ENCODE data around the gene TXNDC17. TPM values are rescaled to one million over a fixed set of nuclear protein-coding genes. Genes with fewer than 3 reads are reported as not detected.

Gene TXNDC17
- total and polyA plus RNA-seq, 2 of the 13 experiments (the other 11 are each of a cell fraction or from before 2014, with no cell fraction given) = 188 to 266 TPM

DNA sequence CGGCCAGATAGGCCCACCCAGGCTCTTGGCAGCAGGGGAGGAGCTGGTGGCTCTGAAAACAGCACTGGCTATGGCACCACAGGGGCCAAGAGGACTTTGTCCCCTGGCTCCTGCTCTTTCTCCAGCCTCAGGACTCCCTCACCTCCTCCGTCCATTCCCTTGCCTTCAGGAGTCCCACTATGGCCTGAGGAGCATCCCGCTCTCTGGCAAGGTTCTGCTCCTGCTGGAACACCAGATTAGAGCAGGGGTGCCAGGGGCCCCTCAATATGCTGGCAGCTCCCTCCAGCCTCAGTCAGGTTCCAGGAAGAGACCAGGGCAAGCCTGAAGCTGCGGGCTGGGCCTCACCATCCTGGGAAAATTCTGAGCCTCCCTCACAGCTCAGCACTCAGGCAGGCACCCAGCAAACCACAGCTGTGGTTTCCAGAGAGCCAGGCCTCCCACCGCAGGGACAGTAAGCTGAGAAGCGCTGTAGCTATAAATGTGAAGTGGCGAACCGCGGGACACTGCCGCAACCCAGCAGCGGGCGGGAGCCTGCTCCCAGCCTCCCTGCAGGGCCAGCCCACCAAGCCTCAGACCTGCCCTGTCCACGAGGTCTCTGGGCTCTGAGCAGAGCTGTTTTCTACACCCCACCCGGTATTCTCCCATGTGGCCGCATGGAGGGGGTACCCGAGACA is 36.4 kb downstream of the TXNDC17 start (continued):
- TF ChIP-seq HDAC1 (CRISPR knock-in tag; IDR thresholded peaks at IDR 0.05) (no peak), RBFOX2 (IDR thresholded peaks at IDR 0.05; ENCODE audit: low read depth, low read length) (no peak; the same call in 1 of the 2 replicates), SATB2 (CRISPR knock-in tag; IDR thresholded peaks at IDR 0.05) (no peak), ZNF792 (CRISPR knock-in tag; IDR thresholded peaks at IDR 0.05) (0 out of 2 replicates have a peak, but pooled peaks have one; percentile 57), RXRA (CRISPR knock-in tag; IDR thresholded peaks at IDR 0.05) (peak; percentile 28; the same call in 1 of the 2 replicates), SOX5 (CRISPR knock-in tag; IDR thresholded peaks at IDR 0.05; ENCODE audit: borderline replicate concordance) (0 out of 2 replicates have a peak, but pooled peaks have one; percentile 10), ZNF251 (CRISPR knock-in tag; IDR thresholded peaks at IDR 0.05) (no peak), ZBTB7B (CRISPR knock-in tag; IDR thresholded peaks at IDR 0.05) (peak; percentile 55; the same call in 1 of the 2 replicates), FOXC1 (CRISPR knock-in tag; IDR thresholded peaks at IDR 0.05; ENCODE audit: borderline replicate concordance) (no peak), SIX4 (CRISPR knock-in tag; IDR thresholded peaks at IDR 0.05) (0 out of 2 replicates have a peak, but pooled peaks have one; percentile 25)
- TF ChIP-seq, protein P1, sequence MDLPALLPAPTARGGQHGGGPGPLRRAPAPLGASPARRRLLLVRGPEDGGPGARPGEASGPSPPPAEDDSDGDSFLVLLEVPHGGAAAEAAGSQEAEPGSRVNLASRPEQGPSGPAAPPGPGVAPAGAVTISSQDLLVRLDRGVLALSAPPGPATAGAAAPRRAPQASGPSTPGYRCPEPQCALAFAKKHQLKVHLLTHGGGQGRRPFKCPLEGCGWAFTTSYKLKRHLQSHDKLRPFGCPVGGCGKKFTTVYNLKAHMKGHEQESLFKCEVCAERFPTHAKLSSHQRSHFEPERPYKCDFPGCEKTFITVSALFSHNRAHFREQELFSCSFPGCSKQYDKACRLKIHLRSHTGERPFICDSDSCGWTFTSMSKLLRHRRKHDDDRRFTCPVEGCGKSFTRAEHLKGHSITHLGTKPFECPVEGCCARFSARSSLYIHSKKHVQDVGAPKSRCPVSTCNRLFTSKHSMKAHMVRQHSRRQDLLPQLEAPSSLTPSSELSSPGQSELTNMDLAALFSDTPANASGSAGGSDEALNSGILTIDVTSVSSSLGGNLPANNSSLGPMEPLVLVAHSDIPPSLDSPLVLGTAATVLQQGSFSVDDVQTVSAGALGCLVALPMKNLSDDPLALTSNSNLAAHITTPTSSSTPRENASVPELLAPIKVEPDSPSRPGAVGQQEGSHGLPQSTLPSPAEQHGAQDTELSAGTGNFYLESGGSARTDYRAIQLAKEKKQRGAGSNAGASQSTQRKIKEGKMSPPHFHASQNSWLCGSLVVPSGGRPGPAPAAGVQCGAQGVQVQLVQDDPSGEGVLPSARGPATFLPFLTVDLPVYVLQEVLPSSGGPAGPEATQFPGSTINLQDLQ (CRISPR knock-in tag; IDR thresholded peaks at IDR 0.05) = no peak
- TF ChIP-seq, protein P2, sequence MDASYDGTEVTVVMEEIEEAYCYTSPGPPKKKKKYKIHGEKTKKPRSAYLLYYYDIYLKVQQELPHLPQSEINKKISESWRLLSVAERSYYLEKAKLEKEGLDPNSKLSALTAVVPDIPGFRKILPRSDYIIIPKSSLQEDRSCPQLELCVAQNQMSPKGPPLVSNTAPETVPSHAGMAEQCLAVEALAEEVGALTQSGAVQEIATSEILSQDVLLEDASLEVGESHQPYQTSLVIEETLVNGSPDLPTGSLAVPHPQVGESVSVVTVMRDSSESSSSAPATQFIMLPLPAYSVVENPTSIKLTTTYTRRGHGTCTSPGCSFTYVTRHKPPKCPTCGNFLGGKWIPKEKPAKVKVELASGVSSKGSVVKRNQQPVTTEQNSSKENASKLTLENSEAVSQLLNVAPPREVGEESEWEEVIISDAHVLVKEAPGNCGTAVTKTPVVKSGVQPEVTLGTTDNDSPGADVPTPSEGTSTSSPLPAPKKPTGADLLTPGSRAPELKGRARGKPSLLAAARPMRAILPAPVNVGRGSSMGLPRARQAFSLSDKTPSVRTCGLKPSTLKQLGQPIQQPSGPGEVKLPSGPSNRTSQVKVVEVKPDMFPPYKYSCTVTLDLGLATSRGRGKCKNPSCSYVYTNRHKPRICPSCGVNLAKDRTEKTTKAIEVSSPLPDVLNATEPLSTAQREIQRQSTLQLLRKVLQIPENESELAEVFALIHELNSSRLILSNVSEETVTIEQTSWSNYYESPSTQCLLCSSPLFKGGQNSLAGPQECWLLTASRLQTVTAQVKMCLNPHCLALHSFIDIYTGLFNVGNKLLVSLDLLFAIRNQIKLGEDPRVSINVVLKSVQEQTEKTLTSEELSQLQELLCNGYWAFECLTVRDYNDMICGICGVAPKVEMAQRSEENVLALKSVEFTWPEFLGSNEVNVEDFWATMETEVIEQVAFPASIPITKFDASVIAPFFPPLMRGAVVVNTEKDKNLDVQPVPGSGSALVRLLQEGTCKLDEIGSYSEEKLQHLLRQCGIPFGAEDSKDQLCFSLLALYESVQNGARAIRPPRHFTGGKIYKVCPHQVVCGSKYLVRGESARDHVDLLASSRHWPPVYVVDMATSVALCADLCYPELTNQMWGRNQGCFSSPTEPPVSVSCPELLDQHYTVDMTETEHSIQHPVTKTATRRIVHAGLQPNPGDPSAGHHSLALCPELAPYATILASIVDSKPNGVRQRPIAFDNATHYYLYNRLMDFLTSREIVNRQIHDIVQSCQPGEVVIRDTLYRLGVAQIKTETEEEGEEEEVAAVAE (CRISPR knock-in tag; IDR thresholded peaks at IDR 0.05; ENCODE audit: borderline replicate concordance) = 0 out of 2 replicates have a peak, but pooled peaks have one; percentile 16
- TF ChIP-seq, protein P3, sequence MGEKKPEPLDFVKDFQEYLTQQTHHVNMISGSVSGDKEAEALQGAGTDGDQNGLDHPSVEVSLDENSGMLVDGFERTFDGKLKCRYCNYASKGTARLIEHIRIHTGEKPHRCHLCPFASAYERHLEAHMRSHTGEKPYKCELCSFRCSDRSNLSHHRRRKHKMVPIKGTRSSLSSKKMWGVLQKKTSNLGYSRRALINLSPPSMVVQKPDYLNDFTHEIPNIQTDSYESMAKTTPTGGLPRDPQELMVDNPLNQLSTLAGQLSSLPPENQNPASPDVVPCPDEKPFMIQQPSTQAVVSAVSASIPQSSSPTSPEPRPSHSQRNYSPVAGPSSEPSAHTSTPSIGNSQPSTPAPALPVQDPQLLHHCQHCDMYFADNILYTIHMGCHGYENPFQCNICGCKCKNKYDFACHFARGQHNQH (CRISPR knock-in tag; IDR thresholded peaks at IDR 0.05) = 0 out of 2 replicates have a peak, but pooled peaks have one; percentile 13
- TF ChIP-seq, protein P4, sequence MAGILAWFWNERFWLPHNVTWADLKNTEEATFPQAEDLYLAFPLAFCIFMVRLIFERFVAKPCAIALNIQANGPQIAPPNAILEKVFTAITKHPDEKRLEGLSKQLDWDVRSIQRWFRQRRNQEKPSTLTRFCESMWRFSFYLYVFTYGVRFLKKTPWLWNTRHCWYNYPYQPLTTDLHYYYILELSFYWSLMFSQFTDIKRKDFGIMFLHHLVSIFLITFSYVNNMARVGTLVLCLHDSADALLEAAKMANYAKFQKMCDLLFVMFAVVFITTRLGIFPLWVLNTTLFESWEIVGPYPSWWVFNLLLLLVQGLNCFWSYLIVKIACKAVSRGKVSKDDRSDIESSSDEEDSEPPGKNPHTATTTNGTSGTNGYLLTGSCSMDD (CRISPR knock-in tag; IDR thresholded peaks at IDR 0.05) = no peak

All from HepG2 (cell line).